Liver (tissue), 9 donors: ENCODE data around the gene RAD51B. TPM values are rescaled to one million over a fixed set of nuclear protein-coding genes. Genes with fewer than 3 reads are reported as not detected.

ENCODE experiments used
- DNase-seq: peaks from one replicate; pipeline ENCODE4 v3.0.0-alpha.2; 2017; ENCODE audit warnings: low spot score
- H3K27ac ChIP-seq, 2 donors: one replicate each; pipeline ENCODE4 v1.7.0; 2013; ENCODE audit warnings: inconsistent platforms in 2 of 2, low read length in 2 of 2, control low read depth in 1 of 2, low read depth in 1 of 2, mild to moderate bottlenecking in 1 of 2
- H3K27me3 ChIP-seq, 4 donors: one replicate each; pipeline versions ENCODE4 v1.6.1 to v1.7.0; 2013; ENCODE audit warnings: low read length in 3 of 4, inconsistent platforms in 1 of 4, mild to moderate bottlenecking in 1 of 4, moderate library complexity in 1 of 4; ENCODE audit not compliant: control insufficient read depth in 4 of 4, insufficient read depth in 4 of 4
- H3K36me3 ChIP-seq, 4 donors: one replicate each; pipeline versions ENCODE4 v1.6.1 to v1.7.0; 2013; ENCODE audit warnings: low read length in 3 of 4, mild to moderate bottlenecking in 3 of 4, low read depth in 1 of 4, moderate library complexity in 1 of 4; ENCODE audit not compliant: control insufficient read depth in 4 of 4, insufficient read depth in 3 of 4
- H3K4me1 ChIP-seq, 4 donors: one replicate each; pipeline versions ENCODE4 v1.6.1 to v1.7.0; 2013; ENCODE audit warnings: low read length in 3 of 4, mild to moderate bottlenecking in 3 of 4, moderate library complexity in 1 of 4; ENCODE audit not compliant: control insufficient read depth in 4 of 4, insufficient read depth in 4 of 4
- H3K4me3 ChIP-seq, 3 donors: one replicate each; pipeline versions ENCODE4 v1.6.1 to v1.7.0; 2013; ENCODE audit warnings: low read length in 3 of 3, control low read depth in 1 of 3, low read depth in 1 of 3, mild to moderate bottlenecking in 1 of 3
- H3K9ac ChIP-seq, 2 donors: one replicate each; pipeline ENCODE4 v1.7.0; 2013; ENCODE audit warnings: low read length in 2 of 2, mild to moderate bottlenecking in 2 of 2, moderate library complexity in 2 of 2, control low read depth in 1 of 2, low read depth in 1 of 2
- H3K9me3 ChIP-seq, 4 donors: one replicate each; pipeline versions ENCODE4 v1.6.1 to v1.7.0; 2013; ENCODE audit warnings: low read length in 3 of 4; ENCODE audit not compliant: control insufficient read depth in 4 of 4
- ATF3 ChIP-seq: IDR thresholded peaks from 2 replicates; pipeline ENCODE4 v1.6.1; 2016; ENCODE audit warnings: antibody characterized with exemption
- CTCF ChIP-seq: fragments of 150-350 bp; IDR thresholded peaks from 2 replicates; pipeline ENCODE4 v1.5.1; 2017; ENCODE audit warnings: improper control_type of control experiment, low read depth, low read length; ENCODE audit not compliant: missing input control
- EGR1 ChIP-seq, 2 donors: IDR thresholded peaks; 2 replicates each; pipeline ENCODE4 v1.6.1; 2016 to 2018; ENCODE audit warnings: antibody characterized with exemption in 2 of 2, low read depth in 2 of 2
- FOXA1 ChIP-seq: IDR thresholded peaks from 2 replicates; pipeline ENCODE4 v1.6.1; 2016; ENCODE audit warnings: antibody characterized with exemption
- FOXA2 ChIP-seq: IDR thresholded peaks from 2 replicates; pipeline ENCODE4 v1.6.1; 2016; ENCODE audit warnings: antibody characterized with exemption
- GABPA ChIP-seq, 2 donors: IDR thresholded peaks in 1 of 2; conservative IDR thresholded peaks in 1 of 2; 2 replicates each; pipeline ENCODE4 v1.6.1; 2016; ENCODE audit warnings: antibody characterized with exemption in 2 of 2, mild to moderate bottlenecking in 1 of 2, moderate library complexity in 1 of 2
- HNF4A ChIP-seq, 2 donors: conservative IDR thresholded peaks; 2 replicates each; pipeline ENCODE4 v1.6.1; 2016; ENCODE audit warnings: antibody characterized with exemption in 2 of 2, mild to moderate bottlenecking in 2 of 2
- HNF4G ChIP-seq: IDR thresholded peaks from 2 replicates; pipeline ENCODE4 v1.6.1; 2016; ENCODE audit warnings: antibody characterized with exemption
- JUND ChIP-seq, 2 donors: IDR thresholded peaks; 2 replicates each; pipeline ENCODE4 v1.6.1; 2016; ENCODE audit warnings: antibody characterized with exemption in 2 of 2
- MAX ChIP-seq: IDR thresholded peaks from 2 replicates; pipeline ENCODE4 v1.6.1; 2016; ENCODE audit warnings: antibody characterized with exemption
- NR2F2 ChIP-seq: IDR thresholded peaks from 2 replicates; pipeline ENCODE4 v1.6.1; 2016; ENCODE audit warnings: antibody characterized with exemption
- RAD21 ChIP-seq, 2 donors: IDR thresholded peaks; 2 replicates each; pipeline ENCODE4 v1.6.1; 2016; ENCODE audit warnings: antibody characterized with exemption in 2 of 2, mild to moderate bottlenecking in 2 of 2
- REST ChIP-seq: IDR thresholded peaks from 2 replicates; pipeline ENCODE4 v1.6.1; 2016; ENCODE audit warnings: antibody characterized with exemption, mild to moderate bottlenecking
- RXRA ChIP-seq, 2 donors: IDR thresholded peaks; 2 replicates each; pipeline ENCODE4 v1.6.1; 2017 to 2018; ENCODE audit warnings: antibody characterized with exemption in 2 of 2, mild to moderate bottlenecking in 1 of 2
- SP1 ChIP-seq: IDR thresholded peaks from 2 replicates; pipeline ENCODE4 v1.6.1; 2018; ENCODE audit warnings: antibody characterized with exemption, mild to moderate bottlenecking
- TAF1 ChIP-seq: conservative IDR thresholded peaks from 2 replicates; pipeline ENCODE4 v1.6.1; 2016; ENCODE audit warnings: antibody characterized with exemption, mild to moderate bottlenecking
- YY1 ChIP-seq: IDR thresholded peaks from 2 replicates; pipeline ENCODE4 v1.6.1; 2016; ENCODE audit warnings: antibody characterized with exemption, mild to moderate bottlenecking
- WGBS: extraction: QIAGEN DNeasy Blood & Tissue Kit; methylation state at CpG from one replicate; pipeline ENCODE4 v1.1.7; 2013; 5-methylcytosine and 5-hydroxymethylcytosine counted together
- polyA plus RNA-seq, 2 donors: library from polyadenylated mRNA; stranded (reverse) in 1 of 2; unstranded in 1 of 2; fragments of 200-250 nt in 1 of 2; fragments of >200 nt in 1 of 2; fragmentation: Nextera tagmentation in 1 of 2; extraction: Ambion mirVana in 1 of 2; gene quantifications; one replicate each; pipeline versions ENCODE4 v1.2.1 to v1.2.3, GENCODE V29; 2013 to 2015
- total RNA-seq, 2 donors: library from RNA; depleted of rRNA; stranded (reverse); fragments of >200 nt; gene quantifications; one replicate each; pipeline ENCODE4 v1.2.3, GENCODE V29; 2014
- TF ChIP-seq, protein P1 (sequence below): IDR thresholded peaks from 2 replicates; pipeline ENCODE4 v1.6.1; 2016; ENCODE audit warnings: antibody characterized with exemption
- donor health status: healthy.
- donor health status: healthy.
- donor health status: healthy.
- donor health status: healthy.
- donor health status: healthy.

Gene RAD51B
- total and polyA plus RNA-seq, 4 donors: 0.81 to 12.9 (median 2.4) TPM

GRCh38 chr14:68630081-68630571 is 810.5 kb downstream of the RAD51B start:
- H3K9me3 ChIP-seq: no peaks in the 10 kb centered on the region
- 75% methylated on average over 8 of the region's 8 CpGs for WGBS
- TF ChIP-seq ATF3: no peak
- H3K9ac ChIP-seq: peak overlapping the region in 1 of 2 donors; percentile 10
- peak; percentile 31 for DNase-seq
- no peaks in the 10 kb centered on the region for H3K36me3 ChIP-seq
- peak overlapping the region; percentile 96 to 97 for H3K27ac ChIP-seq
- H3K27me3 ChIP-seq: no peaks in the 10 kb centered on the region
- H3K4me3 ChIP-seq: no peak overlapping the region
- H3K4me1 ChIP-seq: peaks cover 14 to 55% (median 23%) of the 10 kb centered on the region in 4 donors

- TF ChIP-seq TAF1 (no peak), NR2F2 (no peak), ATF3 (peak; percentile 12), FOXA1 (peak; percentile 16), HNF4G (peak; percentile 53), GABPA (IDR thresholded peaks at IDR 0.05 in 1 of 2, conservative IDR thresholded peaks at IDR 0.05 in 1 of 2) (no peak), EGR1 (IDR thresholded peaks at IDR 0.05; ENCODE audit: low read depth in 2 of 2) (no peak), HNF4A (conservative IDR thresholded peaks at IDR 0.05) (peak; percentile 92 to 93), REST (peak; percentile 79), SP1 (peak; percentile 76), FOXA2 (no peak), MAX (peak; percentile 25), YY1 (peak; percentile 82), CTCF (no peak), RXRA (IDR thresholded peaks at IDR 0.05) (peak; percentile 48 to 62), RAD21 (IDR thresholded peaks at IDR 0.05) (peak; percentile 67 to 69), JUND (IDR thresholded peaks at IDR 0.05) (peak in 1 of 2 donors; percentile 19)
- TF ChIP-seq, protein P1, sequence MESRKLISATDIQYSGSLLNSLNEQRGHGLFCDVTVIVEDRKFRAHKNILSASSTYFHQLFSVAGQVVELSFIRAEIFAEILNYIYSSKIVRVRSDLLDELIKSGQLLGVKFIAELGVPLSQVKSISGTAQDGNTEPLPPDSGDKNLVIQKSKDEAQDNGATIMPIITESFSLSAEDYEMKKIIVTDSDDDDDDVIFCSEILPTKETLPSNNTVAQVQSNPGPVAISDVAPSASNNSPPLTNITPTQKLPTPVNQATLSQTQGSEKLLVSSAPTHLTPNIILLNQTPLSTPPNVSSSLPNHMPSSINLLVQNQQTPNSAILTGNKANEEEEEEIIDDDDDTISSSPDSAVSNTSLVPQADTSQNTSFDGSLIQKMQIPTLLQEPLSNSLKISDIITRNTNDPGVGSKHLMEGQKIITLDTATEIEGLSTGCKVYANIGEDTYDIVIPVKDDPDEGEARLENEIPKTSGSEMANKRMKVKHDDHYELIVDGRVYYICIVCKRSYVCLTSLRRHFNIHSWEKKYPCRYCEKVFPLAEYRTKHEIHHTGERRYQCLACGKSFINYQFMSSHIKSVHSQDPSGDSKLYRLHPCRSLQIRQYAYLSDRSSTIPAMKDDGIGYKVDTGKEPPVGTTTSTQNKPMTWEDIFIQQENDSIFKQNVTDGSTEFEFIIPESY: no peak
- Histone ChIP-seq H3K36me3 (no peaks in the 10 kb centered on the region), H3K27ac (peak overlapping the region; percentile 96 to 97), H3K9ac (peak overlapping the region in 1 of 2 donors; percentile 60), H3K4me1 (peaks cover 14 to 51% (median 22%) of the 10 kb centered on the region in 4 donors), H3K4me3 (no peak overlapping the region), H3K27me3 (no peaks in the 10 kb centered on the region), H3K9me3 (no peaks in the 10 kb centered on the region)
- WGBS: 44% methylated on average over 11 of the region's 11 CpGs
- peak; percentile 33 for DNase-seq
Observed at GRCh38 chr14:68630611-68631393, 811.2 kb downstream of the RAD51B start.
